ENCODE results near the gene NPTXR.

The NPTXR gene

GRCh38 chr22:38796262-38796957 lies 47.4 kb downstream of the NPTXR start:
- no peak for DNase-seq (ENCODE audit: low read depth)

GRCh38 chr22:38795569-38795968 lies 48.3 kb downstream of the NPTXR start:
- no peak for DNase-seq (ENCODE audit: low read depth)

DNA sequence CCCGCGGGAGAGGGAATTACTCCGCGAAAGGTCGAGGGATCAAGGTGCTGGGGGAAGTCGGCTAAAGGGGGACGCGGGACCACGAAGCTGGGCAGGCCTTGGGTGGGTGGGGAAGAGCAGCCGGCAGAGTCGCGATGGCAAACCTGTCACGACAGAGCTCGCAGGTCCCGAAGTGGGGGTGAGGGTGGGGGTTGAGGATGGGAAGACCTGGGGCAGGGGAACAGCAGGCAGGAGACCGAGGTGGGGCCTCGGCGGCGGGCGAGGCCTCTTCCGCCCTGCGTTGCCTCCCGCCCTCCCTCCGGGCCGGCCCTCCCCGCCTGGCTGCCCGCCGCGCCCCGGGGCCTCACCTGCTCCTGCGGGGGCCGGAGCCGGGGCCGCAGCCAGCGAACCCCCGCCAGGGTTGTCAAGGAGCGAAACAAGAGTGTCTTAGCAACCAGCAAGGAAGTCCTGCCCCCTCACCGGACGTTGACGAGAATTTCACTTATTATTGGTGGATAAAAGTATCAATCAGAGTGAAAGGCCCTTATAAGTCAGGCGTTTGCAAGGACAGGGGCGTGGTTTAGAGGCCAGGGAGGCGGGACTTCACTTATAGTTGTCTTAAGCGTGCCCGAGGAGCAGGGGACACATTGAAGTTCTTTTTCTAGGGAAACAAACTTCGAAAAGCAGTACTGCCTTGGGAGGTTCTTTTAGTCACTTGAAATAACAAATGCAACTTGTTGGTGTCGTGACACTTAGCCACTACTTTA lies 49.9 kb downstream of the NPTXR start, which contains the start of gene DNAL4:
Gene DNAL4 (minus strand): TSS at position 423 of the 746 bp plus-strand sequence. CDS start 11,412 bp downstream, outside the sequence.
- DNase-seq (ENCODE audit: low read depth): peak; percentile 77

DNA sequence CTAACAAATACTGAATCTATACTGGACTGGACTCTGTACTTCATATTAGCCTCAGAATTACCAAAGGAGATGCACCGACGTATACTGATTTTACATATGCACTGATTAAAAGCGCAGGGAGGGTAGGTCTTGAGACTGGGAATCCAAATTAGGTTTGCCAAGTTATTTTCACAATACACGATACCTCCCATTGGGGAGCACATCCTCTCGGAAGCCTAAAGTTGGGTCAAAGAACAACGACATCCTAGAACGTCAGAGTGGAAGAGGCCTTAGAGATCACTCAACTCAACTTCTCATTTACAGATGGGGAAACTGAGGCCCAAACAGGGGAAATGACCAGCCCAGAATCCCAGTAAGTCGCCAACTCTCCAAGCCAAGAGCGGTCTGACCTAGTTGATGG lies 50.5 kb downstream of the NPTXR start:
- DNase-seq (ENCODE audit: low read depth): no peak

- no peak for DNase-seq (ENCODE audit: low read depth)
These were observed 51.0 kb downstream of the NPTXR start for GRCh38 chr22:38792833-38793232.

- DNase-seq (ENCODE audit: low read depth): no peak
These were observed 54.2 kb downstream of the NPTXR start for GRCh38 chr22:38789606-38790005.

DNA sequence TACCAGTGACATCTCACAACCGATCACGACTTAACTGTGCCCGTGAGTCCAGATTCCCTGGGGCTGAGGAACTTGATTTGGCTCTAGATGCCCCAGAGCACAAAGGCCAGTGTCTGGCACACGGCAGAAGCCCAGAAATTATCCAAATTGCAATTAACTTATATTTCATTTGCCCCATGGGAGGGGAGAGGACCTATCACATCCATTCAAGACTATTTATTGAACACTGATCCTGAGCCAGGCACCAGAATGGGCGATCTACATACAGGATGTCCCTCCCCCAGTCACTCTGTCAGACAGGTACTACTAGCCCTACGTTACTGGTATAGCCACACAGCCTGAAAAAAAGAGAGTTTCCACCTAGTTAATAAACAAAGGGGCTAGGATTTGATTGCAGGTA lies 55.0 kb downstream of the NPTXR start:
- DNase-seq (ENCODE audit: low read depth): no peak

DNA sequence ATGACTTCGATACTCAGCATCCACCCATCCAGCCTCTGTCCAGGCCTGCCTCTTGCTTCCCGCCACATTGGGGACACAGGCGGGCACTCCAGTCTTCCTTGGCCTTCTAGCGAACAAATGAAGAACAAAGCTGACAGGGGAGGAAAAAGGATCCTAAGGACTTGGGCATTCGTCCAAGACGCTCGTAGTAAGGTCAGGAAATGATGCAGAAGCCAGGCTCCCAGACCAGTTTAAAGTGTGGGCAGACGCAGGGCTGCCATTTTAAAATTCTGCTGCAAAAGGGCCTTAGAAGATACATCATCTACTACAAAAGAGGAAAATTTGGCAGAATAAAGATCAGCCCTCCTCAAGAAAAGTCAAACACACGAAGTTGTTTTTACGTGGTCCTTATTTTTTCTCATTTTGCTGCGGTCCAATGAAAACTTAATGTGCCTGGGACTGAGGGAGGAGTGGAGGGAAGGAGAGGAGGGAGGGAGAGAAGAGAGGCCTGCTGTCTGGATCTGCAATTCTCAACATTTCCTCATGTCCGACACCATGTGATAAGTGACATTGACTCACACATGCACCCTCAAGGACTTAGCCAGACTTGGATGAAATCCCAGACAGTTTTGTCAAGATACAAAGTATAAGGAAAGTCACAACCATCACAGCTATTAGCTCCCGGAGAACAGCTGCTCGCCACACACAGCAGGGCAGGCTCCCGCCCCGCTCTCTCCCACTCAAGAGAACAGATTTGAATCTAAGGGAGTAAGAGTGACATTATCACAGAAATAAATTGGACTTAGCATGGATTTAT lies 55.6 kb downstream of the NPTXR start:
- DNase-seq (ENCODE audit: low read depth): no peak

GRCh38 chr22:38786631-38787030 lies 57.2 kb downstream of the NPTXR start:
- no peak for DNase-seq (ENCODE audit: low read depth)

GRCh38 chr22:38784856-38785255 lies 59.0 kb downstream of the NPTXR start:
- no peak for DNase-seq (ENCODE audit: low read depth)

GRCh38 chr22:38784035-38784434 lies 59.8 kb downstream of the NPTXR start:
- no peak for DNase-seq (ENCODE audit: low read depth)

GRCh38 chr22:38783095-38783615 lies 60.7 kb downstream of the NPTXR start:
- no peak for DNase-seq (ENCODE audit: low read depth)

- DNase-seq (ENCODE audit: low read depth): no peak
These were observed 61.3 kb downstream of the NPTXR start for GRCh38 chr22:38782402-38783094.

DNA sequence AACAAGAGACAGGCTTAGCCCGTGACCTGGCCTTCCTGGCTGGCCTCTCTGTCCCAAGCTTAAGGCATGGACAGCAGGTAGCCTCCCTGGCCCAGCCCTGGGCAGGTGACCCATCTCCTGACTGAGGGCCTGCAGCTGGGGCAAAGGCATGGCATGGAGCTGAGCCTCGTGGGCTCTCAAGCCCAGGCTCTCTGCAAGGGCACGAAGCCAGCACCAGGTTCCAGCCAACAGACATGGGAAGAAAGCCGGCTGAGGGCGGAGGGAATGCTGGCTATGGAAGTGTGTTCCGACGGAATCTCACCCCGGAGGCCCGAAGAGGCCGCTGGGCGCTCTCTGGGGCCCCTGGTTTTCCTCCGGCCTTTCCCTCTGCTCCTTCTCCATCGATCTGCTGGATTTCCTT lies 62.8 kb downstream of the NPTXR start:
- no peak for DNase-seq (ENCODE audit: low read depth)

GRCh38 chr22:38777087-38777671 lies 66.6 kb downstream of the NPTXR start:
- no peak for DNase-seq (ENCODE audit: low read depth)

- DNase-seq (ENCODE audit: low read depth): no peak
These were observed 67.7 kb downstream of the NPTXR start for GRCh38 chr22:38776086-38776485.

- DNase-seq (ENCODE audit: low read depth): no peak
These were observed 68.2 kb downstream of the NPTXR start for GRCh38 chr22:38775656-38776055.

DNA sequence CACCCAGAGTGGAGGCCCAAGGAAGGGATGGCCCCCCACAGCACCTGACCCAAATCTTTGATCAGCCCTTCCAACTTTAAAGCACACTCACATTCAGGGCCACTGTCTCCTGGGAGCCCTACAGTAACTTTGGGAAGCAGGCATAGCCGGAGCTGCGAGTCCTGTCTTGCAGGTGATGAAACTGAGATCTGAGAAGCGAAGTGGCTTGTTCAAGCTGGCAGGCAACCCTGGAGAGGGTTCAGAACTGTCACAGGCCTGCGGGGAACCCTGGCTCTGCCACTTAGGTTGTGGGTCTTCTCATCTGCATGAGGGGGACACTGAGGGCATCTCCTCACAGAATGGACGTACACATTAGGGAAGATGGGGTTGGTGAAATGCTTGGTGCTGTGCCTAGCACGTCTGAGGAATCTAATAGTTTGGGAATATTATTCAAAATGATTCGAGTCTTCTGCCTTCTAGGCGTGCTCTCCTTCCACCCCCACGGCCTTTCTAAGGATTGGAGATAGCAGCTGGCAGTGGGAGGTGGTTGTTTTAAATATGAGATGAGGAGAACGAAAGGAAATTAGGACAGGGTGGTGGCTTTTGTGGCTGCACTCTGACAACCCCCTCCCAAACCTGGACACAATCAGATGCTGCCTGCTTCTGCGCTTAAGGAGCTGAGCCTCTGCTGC lies 69.2 kb downstream of the NPTXR start:
- DNase-seq (ENCODE audit: low read depth): no peak

GRCh38 chr22:38773363-38773946 lies 70.4 kb downstream of the NPTXR start:
- no peak for DNase-seq (ENCODE audit: low read depth)

DNA sequence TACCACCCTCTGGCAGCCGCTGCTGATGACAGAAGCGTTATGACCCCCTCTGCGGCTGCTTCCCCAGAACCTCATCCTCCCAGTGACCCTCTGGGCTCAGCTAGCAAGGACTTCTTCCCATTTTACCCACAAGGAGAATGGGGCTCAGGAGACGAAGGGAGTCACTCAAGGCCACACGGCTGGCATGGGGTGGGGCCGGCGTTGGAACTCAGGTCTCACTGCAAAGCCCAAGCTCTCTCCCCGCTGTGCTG lies 71.3 kb downstream of the NPTXR start:
- no peak for DNase-seq (ENCODE audit: low read depth)

Data from stimulated activated CD8-positive, alpha-beta memory T cell treated with anti-CD3 and anti-CD28 coated beads, Interleukin-12 subunit alpha, Interleukin-12 subunit beta, amount 100 ng/mL, for 4 hours (primary cell).